HG03159 (cell line): ENCODE measurements around the gene BBOX1.
"Not testable (repeated sequence)": the region's sequence is repeated elsewhere in the genome, so short reads cannot be mapped to it uniquely, and the experiment has no call there.

Experiments
- ATAC-seq: cut with Tn5 transposase; IDR thresholded peaks from one replicate; pipeline ENCODE4 v1.9.1; 2021; ENCODE audit warnings: mild to moderate bottlenecking, moderate library complexity; ENCODE audit not compliant: unreplicated experiment

BBOX1 gene

GRCh38 chr11:27120211-27120610, 79.6 kb downstream of the BBOX1 start:
- ATAC-seq: no peak

GRCh38 chr11:27122001-27122400, 81.4 kb downstream of the BBOX1 start:
- ATAC-seq: no peak

- ATAC-seq: no peak
Measured at GRCh38 chr11:27124514-27125264, 84.1 kb downstream of the BBOX1 start.

- no peak for ATAC-seq
Measured at GRCh38 chr11:27129686-27130085, 89.1 kb downstream of the BBOX1 start.

- no peak for ATAC-seq
Measured at GRCh38 chr11:27130806-27131205, 90.2 kb downstream of the BBOX1 start.

GRCh38 chr11:27135924-27136329, 95.3 kb downstream of the BBOX1 start:
- not testable (repeated sequence) for ATAC-seq

- ATAC-seq: no peak
Measured at GRCh38 chr11:27138716-27139115, 98.1 kb downstream of the BBOX1 start.

GRCh38 chr11:27139742-27140367, 99.2 kb downstream of the BBOX1 start:
- ATAC-seq: no peak

- ATAC-seq: no peak
Measured at GRCh38 chr11:27141576-27141975, 101.0 kb downstream of the BBOX1 start.

GRCh38 chr11:27147916-27148315, 107.3 kb downstream of the BBOX1 start:
- ATAC-seq: no peak

GRCh38 chr11:27148506-27148905, 107.9 kb downstream of the BBOX1 start:
- no peak for ATAC-seq

- ATAC-seq: no peak
Measured at GRCh38 chr11:27150098-27150497, 109.5 kb downstream of the BBOX1 start.

GRCh38 chr11:27153136-27153535, 112.5 kb downstream of the BBOX1 start:
- no peak for ATAC-seq

- peak; percentile 86 for ATAC-seq
Measured at GRCh38 chr11:27158456-27159334, 118.1 kb downstream of the BBOX1 start.

- peak; percentile 9 for ATAC-seq
Measured at GRCh38 chr11:27159335-27159679, 118.7 kb downstream of the BBOX1 start.

- ATAC-seq: no peak
Measured at GRCh38 chr11:27161071-27161470, 120.5 kb downstream of the BBOX1 start.

- ATAC-seq: no peak
Measured at GRCh38 chr11:27162237-27162636, 121.6 kb downstream of the BBOX1 start.

GRCh38 chr11:27166130-27166529, 125.5 kb downstream of the BBOX1 start:
- ATAC-seq: no peak

- ATAC-seq: no peak
Measured at GRCh38 chr11:27171376-27171958, 130.9 kb downstream of the BBOX1 start.

- ATAC-seq: no peak
Measured at GRCh38 chr11:27173545-27173944, 132.9 kb downstream of the BBOX1 start.

- ATAC-seq: no peak
Measured at GRCh38 chr11:27174021-27174420, 133.4 kb downstream of the BBOX1 start.
